Mesendoderm (in vitro differentiated cells): ENCODE measurements around the gene RESP18.

Experiments
- DNase-seq: peaks from one replicate; pipeline ENCODE4 v3.0.0; 2013
- H2AK5ac ChIP-seq: 2 replicates; pipeline ENCODE4 v1.6.1; 2013; ENCODE audit warnings: low read length, inconsistent platforms
- H2BK120ac ChIP-seq: 2 replicates; pipeline ENCODE4 v1.6.1; 2013; ENCODE audit warnings: low read depth, mild to moderate bottlenecking, low read length, moderate library complexity, mixed read lengths
- H2BK15ac ChIP-seq: replicated peaks from 2 replicates; pipeline ENCODE4 v1.6.1; 2013; ENCODE audit warnings: low read depth, mild to moderate bottlenecking, moderate library complexity
- H2BK5ac ChIP-seq: 2 replicates; pipeline ENCODE4 v1.6.1; 2013; ENCODE audit warnings: low read length, inconsistent platforms
- H3K18ac ChIP-seq: 2 replicates; pipeline ENCODE4 v1.6.1; 2013; ENCODE audit warnings: mild to moderate bottlenecking, low read length, mixed read lengths
- H3K23ac ChIP-seq: one replicate; pipeline ENCODE4 v1.6.1; 2013; ENCODE audit warnings: low read length
- H3K27ac ChIP-seq: 2 replicates; pipeline ENCODE4 v1.5.1; 2013; ENCODE audit warnings: low read depth, mild to moderate bottlenecking, inconsistent platforms, low read length, moderate library complexity
- H3K27me3 ChIP-seq: 2 replicates; pipeline ENCODE4 v1.6.1; 2013; ENCODE audit warnings: low read length, control low read depth, mild to moderate bottlenecking, inconsistent platforms; ENCODE audit not compliant: insufficient read depth, poor library complexity
- H3K36me3 ChIP-seq: 2 replicates; pipeline ENCODE4 v1.6.1; 2013; ENCODE audit warnings: low read length, inconsistent platforms; ENCODE audit not compliant: control insufficient read depth, insufficient read depth
- H3K4ac ChIP-seq: one replicate; pipeline ENCODE4 v1.6.1; 2013; ENCODE audit warnings: low read depth, mild to moderate bottlenecking, low read length, moderate library complexity
- H3K4me1 ChIP-seq: 2 replicates; pipeline ENCODE4 v1.6.1; 2013; ENCODE audit warnings: low read depth, low read length, inconsistent platforms; ENCODE audit not compliant: control insufficient read depth
- H3K4me2 ChIP-seq: 2 replicates; pipeline ENCODE4 v1.6.1; 2013; ENCODE audit warnings: low read length
- H3K4me3 ChIP-seq: 2 replicates; pipeline ENCODE4 v1.5.1; 2013; ENCODE audit warnings: mild to moderate bottlenecking, low read length
- H3K56ac ChIP-seq: one replicate; pipeline ENCODE4 v1.6.1; 2013; ENCODE audit warnings: low read length
- H3K79me1 ChIP-seq: 2 replicates; pipeline ENCODE4 v1.6.1; 2013; ENCODE audit warnings: low read length, inconsistent platforms
- H3K79me2 ChIP-seq: 2 replicates; pipeline ENCODE4 v1.6.1; 2013; ENCODE audit warnings: mild to moderate bottlenecking, low read length; ENCODE audit not compliant: control insufficient read depth, insufficient read depth
- H3K9ac ChIP-seq: 2 replicates; pipeline ENCODE4 v1.6.1; 2013; ENCODE audit warnings: low read length, inconsistent platforms
- H4K5ac ChIP-seq: one replicate; pipeline ENCODE4 v1.6.1; 2013; ENCODE audit warnings: low read length
- H4K8ac ChIP-seq: one replicate; pipeline ENCODE4 v1.6.1; 2013; ENCODE audit warnings: low read depth, mild to moderate bottlenecking, control low read depth, low read length, moderate library complexity
- WGBS: extraction: QIAGEN DNeasy Blood & Tissue Kit; methylation state at CpG from one replicate; pipeline ENCODE4 v1.1.7; 2013; ENCODE audit warnings: low lambda C conversion rate, missing lambda C conversion rate; ENCODE audit not compliant: insufficient coverage; ENCODE audit errors: extremely low coverage; 5-methylcytosine and 5-hydroxymethylcytosine counted together

The RESP18 gene

DNA sequence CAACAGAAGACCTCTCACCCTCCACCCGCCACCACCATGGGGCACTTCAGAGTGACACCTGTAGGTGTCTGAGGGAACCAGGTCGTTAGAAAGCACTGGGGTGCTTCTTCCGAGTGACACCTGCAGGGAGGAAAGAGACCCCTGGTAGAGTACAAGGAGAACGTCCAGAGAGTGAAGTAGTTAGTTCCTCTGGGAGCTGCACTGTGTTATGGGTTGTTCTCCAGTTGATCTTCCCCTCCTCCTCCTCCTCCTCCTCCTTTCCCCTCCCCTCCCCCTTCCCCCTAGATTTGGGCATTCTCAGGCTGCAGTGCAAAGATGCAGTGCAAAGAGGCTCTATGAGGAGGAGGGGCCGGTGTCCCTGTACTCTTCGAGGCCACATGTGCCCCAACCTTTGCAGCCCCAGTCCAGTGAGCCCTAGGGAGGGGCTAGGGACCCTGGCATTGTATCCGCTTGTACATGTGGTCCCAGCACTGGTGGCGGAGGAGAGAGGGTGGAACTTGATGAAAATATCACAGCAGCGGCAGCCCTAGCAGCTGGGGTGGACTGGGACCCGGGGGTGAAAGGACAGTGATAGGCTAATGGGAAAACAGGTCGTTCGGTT is 52.5 kb downstream of the RESP18 start:
- WGBS, result no CpG with 5 or more reads among the region's 12 CpGs
- DNase-seq, result no peak
- Histone ChIP-seq H3K79me1 (no peaks in the 10 kb centered on the region), H3K27ac (peak overlapping the region; percentile 99), H3K9ac (peak overlapping the region; percentile 74), H2BK5ac (peak overlapping the region; percentile 88), H2BK15ac (no peak overlapping the region), H3K4me3 (peak overlapping the region; percentile 15), H3K18ac (peak overlapping the region; percentile 88), H3K23ac (peak overlapping the region; percentile 82), H3K56ac (peak overlapping the region; percentile 87), H3K36me3 (no peaks in the 10 kb centered on the region), H3K4me2 (peak overlapping the region; percentile 71), H3K4me1 (peaks cover 21% of the 10 kb centered on the region), H2BK120ac (peak overlapping the region; percentile 96), H2AK5ac (peak overlapping the region; percentile 24), H4K8ac (no peak overlapping the region), H3K79me2 (no peaks in the 10 kb centered on the region), H3K27me3 (no peaks in the 10 kb centered on the region), H4K5ac (no peak overlapping the region), H3K4ac (peak overlapping the region; percentile 44)

DNA sequence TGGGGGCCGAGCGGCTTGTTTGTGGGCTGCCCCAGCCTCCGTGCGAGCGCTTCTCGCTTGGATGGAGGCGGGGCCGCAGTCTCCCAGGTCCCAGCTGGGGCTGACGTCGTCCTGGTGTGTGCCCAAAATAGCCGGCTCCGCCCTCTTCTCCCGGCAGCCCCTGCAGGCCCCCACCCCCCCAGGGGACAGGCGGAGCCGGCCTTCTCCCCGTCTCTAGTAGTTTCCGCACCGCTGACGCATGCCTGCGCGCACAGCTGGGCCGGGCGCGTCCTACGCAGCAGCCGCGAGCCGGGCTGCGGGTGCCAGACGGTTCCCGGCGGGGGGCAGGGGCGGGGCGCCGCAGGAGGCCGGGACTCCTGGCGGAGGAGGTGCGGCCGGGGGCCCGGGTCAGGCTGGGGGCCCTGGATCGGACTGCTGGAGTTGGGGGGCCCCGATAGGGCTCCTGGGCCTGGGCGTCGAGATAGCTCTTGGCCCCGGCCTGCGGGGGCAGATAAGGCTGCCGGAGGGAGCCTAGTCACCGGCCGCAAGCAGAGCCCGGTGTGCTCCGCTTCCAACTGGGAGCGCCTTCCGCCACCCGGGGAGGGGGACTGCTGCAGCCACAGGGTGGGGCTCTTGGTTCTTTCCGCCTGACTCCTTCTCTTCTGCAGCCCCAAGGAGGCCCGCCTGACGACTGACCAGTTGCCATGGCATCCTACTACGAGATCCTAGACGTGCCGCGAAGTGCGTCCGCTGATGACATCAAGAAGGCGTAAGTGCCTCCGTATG is 53.2 kb downstream of the RESP18 start, which contains the start of gene DNAJB2:
TSS of gene DNAJB2 (plus strand) at position 216 of the 765 bp plus-strand sequence. CDS start at position 684, 468 bp downstream.
- Histone ChIP-seq H2BK5ac (peak within 1 kb of the TSS; percentile 88), H3K23ac (peak within 1 kb of the TSS; percentile 83), H2AK5ac (peak within 1 kb of the TSS; percentile 24), H4K5ac (no peak within 1 kb of the TSS), H3K27me3 (no peaks in the 10 kb centered on the region), H3K18ac (peak within 1 kb of the TSS; percentile 88), H4K8ac (peak within 1 kb of the TSS; percentile 95), H3K4me1 (peaks cover 21% of the 10 kb centered on the region), H3K9ac (peak within 1 kb of the TSS; percentile 74), H3K4ac (peak within 1 kb of the TSS; percentile 61), H2BK120ac (peak within 1 kb of the TSS; percentile 96), H3K56ac (peak within 1 kb of the TSS; percentile 87), H3K4me3 (peak within 1 kb of the TSS; percentile 15), H3K4me2 (peak within 1 kb of the TSS; percentile 71), H3K79me1 (no peaks in the 10 kb centered on the region), H2BK15ac (no peak within 1 kb of the TSS), H3K27ac (peak within 1 kb of the TSS; percentile 99), H3K79me2 (no peaks in the 10 kb centered on the region), H3K36me3 (no peaks in the 10 kb centered on the region)
- peak; percentile 99 for DNase-seq
- no CpG with 5 or more reads among the region's 65 CpGs for WGBS

DNA sequence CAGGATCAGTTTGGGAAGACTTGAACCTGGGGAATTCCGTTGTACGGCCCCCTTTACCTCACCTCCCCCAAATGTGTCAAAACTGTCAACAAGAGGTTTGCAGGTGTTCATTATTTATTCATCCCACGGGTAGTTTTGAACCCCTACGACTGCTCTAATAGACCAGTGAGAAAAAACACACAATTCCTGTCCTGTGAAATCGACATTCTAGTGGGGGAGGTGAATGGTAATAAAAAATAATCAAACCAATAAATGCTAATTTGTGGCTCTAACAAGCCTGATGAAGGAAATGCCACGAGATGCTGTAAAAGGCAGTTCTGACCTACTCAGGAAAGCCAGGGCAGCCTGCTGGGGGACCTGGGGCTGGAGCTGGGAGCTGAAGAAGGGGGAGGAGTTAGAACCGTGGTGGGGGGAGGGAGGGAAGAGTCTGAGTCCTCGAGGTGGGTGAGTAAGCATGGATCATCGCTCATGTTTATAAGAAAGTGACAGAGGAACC is 53.8 kb downstream of the RESP18 start:
- Histone ChIP-seq H3K79me1 (no peaks in the 10 kb centered on the region), H4K5ac (no peak overlapping the region), H2AK5ac (no peak overlapping the region), H3K36me3 (no peaks in the 10 kb centered on the region), H3K23ac (peak overlapping the region; percentile 83), H3K4me3 (peak overlapping the region; percentile 10), H4K8ac (peak overlapping the region; percentile 29), H3K4me2 (peak overlapping the region; percentile 56), H2BK5ac (peak overlapping the region; percentile 66), H3K9ac (peak overlapping the region; percentile 74), H3K18ac (peak overlapping the region; percentile 73), H3K27ac (peak overlapping the region; percentile 94), H3K56ac (peak overlapping the region; percentile 28), H3K79me2 (no peaks in the 10 kb centered on the region), H3K4me1 (peaks cover 24% of the 10 kb centered on the region), H2BK15ac (no peak overlapping the region), H2BK120ac (no peak overlapping the region), H3K4ac (peak overlapping the region; percentile 61), H3K27me3 (no peaks in the 10 kb centered on the region)
- no peak for DNase-seq
- no CpG with 5 or more reads among the region's 9 CpGs for WGBS

DNA sequence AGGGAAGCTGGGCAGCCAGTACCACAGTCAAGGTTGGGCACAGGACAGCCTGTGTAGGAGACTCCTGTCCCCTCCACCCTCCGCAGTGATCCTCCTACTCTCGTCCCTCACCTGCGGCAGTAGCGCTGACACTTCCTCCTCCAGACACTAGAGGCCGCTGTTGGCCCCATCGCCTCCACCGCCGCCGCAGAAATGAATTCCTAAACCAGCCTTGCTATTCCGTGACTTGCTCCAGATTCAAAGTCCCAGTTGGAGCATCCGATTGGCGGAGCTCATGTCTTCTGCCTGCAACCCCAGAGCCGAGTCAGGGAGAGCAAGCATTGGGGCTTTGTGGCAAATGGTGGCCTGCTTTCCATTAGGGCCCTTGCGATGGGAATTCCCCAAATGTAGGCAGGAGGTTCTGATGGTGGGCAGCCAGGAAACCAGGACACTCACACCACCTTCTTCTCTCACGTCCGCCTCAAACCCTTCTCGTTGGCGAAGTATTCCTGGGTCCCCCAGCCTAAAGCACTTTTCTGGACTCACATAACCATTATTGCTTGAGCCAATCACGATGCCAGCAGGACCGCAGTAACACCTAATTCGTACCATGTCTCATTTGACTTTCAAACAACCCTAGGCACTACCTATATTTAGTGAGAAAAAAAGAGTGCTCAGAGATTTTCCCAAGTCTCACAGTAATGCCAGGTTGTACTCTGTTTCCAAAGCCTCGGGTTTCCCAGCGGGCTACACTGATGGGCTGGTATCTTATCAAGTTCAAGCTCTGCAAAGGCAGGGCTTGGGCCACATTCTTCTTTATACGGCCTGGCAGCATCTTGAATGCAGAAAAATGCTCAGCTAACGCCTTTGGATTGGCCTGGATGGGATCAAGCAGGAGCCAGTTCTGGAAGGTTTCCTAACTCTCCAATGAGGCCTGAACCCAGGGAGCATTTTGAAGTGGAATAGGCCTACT is 54.6 kb downstream of the RESP18 start:
- H3K4me3 ChIP-seq, result no peak overlapping the region
- peak overlapping the region; percentile 73 for H3K18ac ChIP-seq
- peak overlapping the region; percentile 52 for H3K56ac ChIP-seq
- no peaks in the 10 kb centered on the region for H3K27me3 ChIP-seq
- H3K79me1 ChIP-seq, result no peaks in the 10 kb centered on the region
- H3K23ac ChIP-seq, result peak overlapping the region; percentile 83
- peak overlapping the region; percentile 66 for H2BK5ac ChIP-seq
- WGBS, result no CpG with 5 or more reads among the region's 25 CpGs
- no peak overlapping the region for H3K4me2 ChIP-seq
- H4K5ac ChIP-seq, result no peak overlapping the region
- peaks cover 24% of the 10 kb centered on the region for H3K4me1 ChIP-seq
- H3K4ac ChIP-seq, result peak overlapping the region; percentile 61
- no peak overlapping the region for H2BK15ac ChIP-seq
- H2BK120ac ChIP-seq, result peak overlapping the region; percentile 63
- H2AK5ac ChIP-seq, result no peak overlapping the region
- H3K27ac ChIP-seq, result peak overlapping the region; percentile 94
- no peaks in the 10 kb centered on the region for H3K36me3 ChIP-seq
- H3K79me2 ChIP-seq, result no peaks in the 10 kb centered on the region
- H4K8ac ChIP-seq, result peak overlapping the region; percentile 29
- H3K9ac ChIP-seq, result peak overlapping the region; percentile 74
- peak; percentile 94 for DNase-seq
